CD4-positive, alpha-beta T cell treated with Interleukin-12 subunit alpha and Interleukin-12 subunit beta, for 1 hour (primary cell): ENCODE results near the gene TAF13.

Experiments used
- DNase-seq: peaks from one replicate; pipeline ENCODE4 v3.0.0-alpha.2; 2020

Gene TAF13

GRCh38 chr1:109075531-109076490 lies at the start of gene TAF13:
Gene TAF13, minus strand, starts transcription at chr1:109076003. Its CDS starts 56 bp downstream, at chr1:109075947.
- DNase-seq: peak; percentile 89

GRCh38 chr1:109120356-109120755 lies 44.6 kb upstream of the TAF13 start:
- DNase-seq: no peak

- no peak for DNase-seq
These were observed 42.3 kb upstream of the TAF13 start for GRCh38 chr1:109118089-109118488.

- no peak for DNase-seq
These were observed 40.5 kb upstream of the TAF13 start for GRCh38 chr1:109116286-109116685.

- no peak for DNase-seq
These were observed 39.9 kb upstream of the TAF13 start for GRCh38 chr1:109115685-109116084.

GRCh38 chr1:109114342-109114674 lies 38.5 kb upstream of the TAF13 start:
- DNase-seq: no peak

- DNase-seq: peak; percentile 95
These were observed 38.0 kb upstream of the TAF13 start, which contains the start of gene ELAPOR1 for GRCh38 chr1:109113590-109114341. Gene ELAPOR1, plus strand, starts transcription at chr1:109114115. Its CDS starts 69 bp downstream, at chr1:109114184.

GRCh38 chr1:109112652-109113285 lies 37.0 kb upstream of the TAF13 start:
- peak; percentile 93 for DNase-seq

- peak; percentile 33 for DNase-seq
These were observed 36.4 kb upstream of the TAF13 start for GRCh38 chr1:109112056-109112651.

- no peak for DNase-seq
These were observed 35.7 kb upstream of the TAF13 start for GRCh38 chr1:109111386-109112055.

GRCh38 chr1:109109906-109110305 lies 34.1 kb upstream of the TAF13 start:
- no peak for DNase-seq

- no peak for DNase-seq
These were observed 32.0 kb upstream of the TAF13 start for GRCh38 chr1:109107785-109108184.

- DNase-seq: no peak
These were observed 30.1 kb upstream of the TAF13 start for GRCh38 chr1:109105881-109106280.

- DNase-seq: no peak
These were observed 28.8 kb upstream of the TAF13 start for GRCh38 chr1:109104364-109105151.

GRCh38 chr1:109099938-109100773 lies 24.4 kb upstream of the TAF13 start:
- peak; percentile 97 for DNase-seq

- no peak for DNase-seq
These were observed 20.3 kb upstream of the TAF13 start for GRCh38 chr1:109096120-109096519.

GRCh38 chr1:109095631-109096030 lies 19.8 kb upstream of the TAF13 start:
- DNase-seq: no peak

GRCh38 chr1:109094871-109095270 lies 19.1 kb upstream of the TAF13 start:
- DNase-seq: no peak

- DNase-seq: no peak
These were observed 18.6 kb upstream of the TAF13 start for GRCh38 chr1:109094377-109094803.

GRCh38 chr1:109091839-109092193 lies 16.0 kb upstream of the TAF13 start:
- DNase-seq: no peak
